Measurements from ENCODE around the gene ZNF80.

The ZNF80 gene

GRCh38 chr3:114218006-114218405 lies 19.4 kb downstream of the ZNF80 start:
- no peak overlapping the region for H3K9ac ChIP-seq (ENCODE audit: low read length)
- no peaks in the 10 kb centered on the region for H3K27me3 ChIP-seq (ENCODE audit: control insufficient read depth, insufficient read depth, low read length)
- no peaks in the 10 kb centered on the region for H3K9me3 ChIP-seq (ENCODE audit: control insufficient read depth, low read length)
- H3K36me3 ChIP-seq (ENCODE audit: control insufficient read depth, insufficient read depth, low read length): no peaks in the 10 kb centered on the region
- no peak overlapping the region for H3K4me3 ChIP-seq (ENCODE audit: low read length)
- no peaks in the 10 kb centered on the region for H3K4me1 ChIP-seq (ENCODE audit: control insufficient read depth, insufficient read depth, low read length)

- Histone ChIP-seq H3K4me3 (ENCODE audit: low read length) (no peak overlapping the region), H3K36me3 (ENCODE audit: control insufficient read depth, insufficient read depth, low read length) (no peaks in the 10 kb centered on the region), H3K4me1 (ENCODE audit: control insufficient read depth, insufficient read depth, low read length) (no peaks in the 10 kb centered on the region), H3K9me3 (ENCODE audit: control insufficient read depth, low read length) (no peaks in the 10 kb centered on the region), H3K27me3 (ENCODE audit: control insufficient read depth, insufficient read depth, low read length) (no peaks in the 10 kb centered on the region), H3K9ac (ENCODE audit: low read length) (no peak overlapping the region)
These were observed 20.1 kb downstream of the ZNF80 start for GRCh38 chr3:114217266-114217665.

- no peaks in the 10 kb centered on the region for H3K27me3 ChIP-seq (ENCODE audit: control insufficient read depth, insufficient read depth, low read length)
- H3K36me3 ChIP-seq (ENCODE audit: control insufficient read depth, insufficient read depth, low read length): no peaks in the 10 kb centered on the region
- no peak overlapping the region for H3K9ac ChIP-seq (ENCODE audit: low read length)
- H3K4me1 ChIP-seq (ENCODE audit: control insufficient read depth, insufficient read depth, low read length): no peaks in the 10 kb centered on the region
- H3K4me3 ChIP-seq (ENCODE audit: low read length): no peak overlapping the region
- H3K9me3 ChIP-seq (ENCODE audit: control insufficient read depth, low read length): no peaks in the 10 kb centered on the region
These were observed 21.0 kb downstream of the ZNF80 start for GRCh38 chr3:114216186-114216970.

- no peak overlapping the region for H3K4me3 ChIP-seq (ENCODE audit: low read length)
- H3K4me1 ChIP-seq (ENCODE audit: control insufficient read depth, insufficient read depth, low read length): no peaks in the 10 kb centered on the region
- no peaks in the 10 kb centered on the region for H3K9me3 ChIP-seq (ENCODE audit: control insufficient read depth, low read length)
- no peaks in the 10 kb centered on the region for H3K36me3 ChIP-seq (ENCODE audit: control insufficient read depth, insufficient read depth, low read length)
- no peak overlapping the region for H3K9ac ChIP-seq (ENCODE audit: low read length)
- H3K27me3 ChIP-seq (ENCODE audit: control insufficient read depth, insufficient read depth, low read length): no peaks in the 10 kb centered on the region
These were observed 22.6 kb downstream of the ZNF80 start for GRCh38 chr3:114214542-114215341.

- H3K4me1 ChIP-seq (ENCODE audit: control insufficient read depth, insufficient read depth, low read length): no peaks in the 10 kb centered on the region
- no peak overlapping the region for H3K4me3 ChIP-seq (ENCODE audit: low read length)
- H3K36me3 ChIP-seq (ENCODE audit: control insufficient read depth, insufficient read depth, low read length): no peaks in the 10 kb centered on the region
- H3K9ac ChIP-seq (ENCODE audit: low read length): no peak overlapping the region
- H3K9me3 ChIP-seq (ENCODE audit: control insufficient read depth, low read length): no peaks in the 10 kb centered on the region
- no peaks in the 10 kb centered on the region for H3K27me3 ChIP-seq (ENCODE audit: control insufficient read depth, insufficient read depth, low read length)
These were observed 23.5 kb downstream of the ZNF80 start for GRCh38 chr3:114213627-114214541.

GRCh38 chr3:114213292-114213626 lies 24.1 kb downstream of the ZNF80 start:
- Histone ChIP-seq H3K9ac (ENCODE audit: low read length) (no peak overlapping the region), H3K27me3 (ENCODE audit: control insufficient read depth, insufficient read depth, low read length) (no peaks in the 10 kb centered on the region), H3K36me3 (ENCODE audit: control insufficient read depth, insufficient read depth, low read length) (no peaks in the 10 kb centered on the region), H3K4me1 (ENCODE audit: control insufficient read depth, insufficient read depth, low read length) (no peaks in the 10 kb centered on the region), H3K9me3 (ENCODE audit: control insufficient read depth, low read length) (no peaks in the 10 kb centered on the region), H3K4me3 (ENCODE audit: low read length) (no peak overlapping the region)

- Histone ChIP-seq H3K36me3 (ENCODE audit: control insufficient read depth, insufficient read depth, low read length) (no peaks in the 10 kb centered on the region), H3K4me1 (ENCODE audit: control insufficient read depth, insufficient read depth, low read length) (no peaks in the 10 kb centered on the region), H3K27me3 (ENCODE audit: control insufficient read depth, insufficient read depth, low read length) (no peaks in the 10 kb centered on the region), H3K9me3 (ENCODE audit: control insufficient read depth, low read length) (no peaks in the 10 kb centered on the region), H3K9ac (ENCODE audit: low read length) (no peak overlapping the region), H3K4me3 (ENCODE audit: low read length) (no peak overlapping the region)
These were observed 24.7 kb downstream of the ZNF80 start for GRCh38 chr3:114212646-114213045.

GRCh38 chr3:114207768-114208167 lies 29.6 kb downstream of the ZNF80 start:
- no peaks in the 10 kb centered on the region for H3K36me3 ChIP-seq (ENCODE audit: control insufficient read depth, insufficient read depth, low read length)
- H3K9ac ChIP-seq (ENCODE audit: low read length): no peak overlapping the region
- H3K9me3 ChIP-seq (ENCODE audit: control insufficient read depth, low read length): no peaks in the 10 kb centered on the region
- H3K4me3 ChIP-seq (ENCODE audit: low read length): no peak overlapping the region
- H3K27me3 ChIP-seq (ENCODE audit: control insufficient read depth, insufficient read depth, low read length): no peaks in the 10 kb centered on the region
- H3K4me1 ChIP-seq (ENCODE audit: control insufficient read depth, insufficient read depth, low read length): no peaks in the 10 kb centered on the region

- H3K9me3 ChIP-seq (ENCODE audit: control insufficient read depth, low read length): no peaks in the 10 kb centered on the region
- H3K4me1 ChIP-seq (ENCODE audit: control insufficient read depth, insufficient read depth, low read length): no peaks in the 10 kb centered on the region
- no peaks in the 10 kb centered on the region for H3K36me3 ChIP-seq (ENCODE audit: control insufficient read depth, insufficient read depth, low read length)
- no peak overlapping the region for H3K9ac ChIP-seq (ENCODE audit: low read length)
- no peaks in the 10 kb centered on the region for H3K27me3 ChIP-seq (ENCODE audit: control insufficient read depth, insufficient read depth, low read length)
- H3K4me3 ChIP-seq (ENCODE audit: low read length): no peak overlapping the region
These were observed 31.0 kb downstream of the ZNF80 start for GRCh38 chr3:114206342-114206741.

GRCh38 chr3:114205541-114205940 lies 31.8 kb downstream of the ZNF80 start:
- Histone ChIP-seq H3K27me3 (ENCODE audit: control insufficient read depth, insufficient read depth, low read length) (no peaks in the 10 kb centered on the region), H3K9ac (ENCODE audit: low read length) (no peak overlapping the region), H3K4me1 (ENCODE audit: control insufficient read depth, insufficient read depth, low read length) (no peaks in the 10 kb centered on the region), H3K36me3 (ENCODE audit: control insufficient read depth, insufficient read depth, low read length) (no peaks in the 10 kb centered on the region), H3K4me3 (ENCODE audit: low read length) (no peak overlapping the region), H3K9me3 (ENCODE audit: control insufficient read depth, low read length) (no peaks in the 10 kb centered on the region)

- no peaks in the 10 kb centered on the region for H3K4me1 ChIP-seq (ENCODE audit: control insufficient read depth, insufficient read depth, low read length)
- H3K9ac ChIP-seq (ENCODE audit: low read length): no peak overlapping the region
- no peak overlapping the region for H3K4me3 ChIP-seq (ENCODE audit: low read length)
- H3K27me3 ChIP-seq (ENCODE audit: control insufficient read depth, insufficient read depth, low read length): no peaks in the 10 kb centered on the region
- H3K9me3 ChIP-seq (ENCODE audit: control insufficient read depth, low read length): no peaks in the 10 kb centered on the region
- no peaks in the 10 kb centered on the region for H3K36me3 ChIP-seq (ENCODE audit: control insufficient read depth, insufficient read depth, low read length)
These were observed 42.6 kb downstream of the ZNF80 start for GRCh38 chr3:114194750-114195149.

- H3K36me3 ChIP-seq (ENCODE audit: control insufficient read depth, insufficient read depth, low read length): no peaks in the 10 kb centered on the region
- H3K4me3 ChIP-seq (ENCODE audit: low read length): no peak overlapping the region
- no peaks in the 10 kb centered on the region for H3K9me3 ChIP-seq (ENCODE audit: control insufficient read depth, low read length)
- no peak overlapping the region for H3K9ac ChIP-seq (ENCODE audit: low read length)
- H3K4me1 ChIP-seq (ENCODE audit: control insufficient read depth, insufficient read depth, low read length): no peaks in the 10 kb centered on the region
- no peaks in the 10 kb centered on the region for H3K27me3 ChIP-seq (ENCODE audit: control insufficient read depth, insufficient read depth, low read length)
These were observed 45.2 kb downstream of the ZNF80 start for GRCh38 chr3:114192136-114192535.

Measured in mucosa of stomach (tissue), 1 donor.